Mesenchymal stem cell (in vitro differentiated cells and primary cell): ENCODE results near the gene BNC2.

ENCODE experiments used
- DNase-seq: peaks from one replicate; pipeline ENCODE4 v3.0.0-alpha.2; 2013
- H2AFZ ChIP-seq: one replicate; pipeline ENCODE4 v1.6.1; 2013; ENCODE audit warnings: low read depth, mild to moderate bottlenecking, control low read depth, inconsistent platforms, low read length, moderate library complexity
- H2AK5ac ChIP-seq: 2 replicates; pipeline ENCODE4 v1.6.1; 2013; ENCODE audit warnings: low read length, moderate library complexity, mild to moderate bottlenecking, inconsistent platforms; ENCODE audit not compliant: severe bottlenecking
- H2BK120ac ChIP-seq: one replicate; pipeline ENCODE4 v1.6.1; 2013; ENCODE audit warnings: low read depth, mild to moderate bottlenecking, inconsistent platforms, low read length, moderate library complexity
- H2BK12ac ChIP-seq, 2 experiments: one replicate each; pipeline ENCODE4 v1.6.1; 2013; ENCODE audit warnings: inconsistent platforms in 2 of 2, low read length in 2 of 2, mild to moderate bottlenecking in 2 of 2, moderate library complexity in 2 of 2, control low read depth in 1 of 2
- H2BK15ac ChIP-seq: one replicate; pipeline ENCODE4 v1.6.1; 2013; ENCODE audit warnings: mild to moderate bottlenecking, low read depth, inconsistent platforms; ENCODE audit not compliant: poor library complexity, severe bottlenecking
- H2BK5ac ChIP-seq: 2 replicates; pipeline ENCODE4 v1.6.1; 2013; ENCODE audit warnings: low read depth, mild to moderate bottlenecking, low read length, control low read depth, inconsistent platforms; ENCODE audit not compliant: poor library complexity, severe bottlenecking
- H3K14ac ChIP-seq, 2 experiments: one replicate each; pipeline ENCODE4 v1.6.1; 2013; ENCODE audit warnings: inconsistent platforms in 2 of 2, low read length in 2 of 2, control low read depth in 1 of 2, mild to moderate bottlenecking in 1 of 2, moderate library complexity in 1 of 2
- H3K18ac ChIP-seq, 2 experiments: one replicate each; pipeline ENCODE4 v1.6.1; 2013; ENCODE audit warnings: inconsistent platforms in 2 of 2, low read length in 2 of 2, control low read depth in 1 of 2, low read depth in 1 of 2, mild to moderate bottlenecking in 1 of 2
- H3K23ac ChIP-seq, 2 experiments: one replicate each; pipeline ENCODE4 v1.6.1; 2013; ENCODE audit warnings: inconsistent platforms in 2 of 2, low read length in 2 of 2, mild to moderate bottlenecking in 2 of 2, moderate library complexity in 2 of 2, control low read depth in 1 of 2
- H3K27ac ChIP-seq: 2 replicates; pipeline ENCODE4 v1.5.1; 2013; ENCODE audit warnings: mild to moderate bottlenecking, moderate library complexity, low read length, control low read depth, inconsistent platforms; ENCODE audit not compliant: poor library complexity, severe bottlenecking
- H3K27me3 ChIP-seq, 2 experiments: 2 replicates each; pipeline versions ENCODE4 v1.6.1 to v1.7.0; 2013; ENCODE audit warnings: low read length in 2 of 2, mild to moderate bottlenecking in 2 of 2, moderate library complexity in 2 of 2, control low read depth in 1 of 2, inconsistent platforms in 1 of 2; ENCODE audit not compliant: control insufficient read depth in 1 of 2, insufficient read depth in 1 of 2
- H3K36me3 ChIP-seq, 2 experiments: 2 replicates each; pipeline versions ENCODE4 v1.6.1 to v1.7.0; 2013; ENCODE audit warnings: low read length in 2 of 2, control low read depth in 1 of 2, inconsistent platforms in 1 of 2, low read depth in 1 of 2, mild to moderate bottlenecking in 1 of 2; ENCODE audit not compliant: insufficient read depth in 2 of 2, control insufficient read depth in 1 of 2
- H3K4ac ChIP-seq, 2 experiments: one replicate each; pipeline ENCODE4 v1.6.1; 2013; ENCODE audit warnings: inconsistent platforms in 2 of 2, low read length in 2 of 2, mild to moderate bottlenecking in 2 of 2, moderate library complexity in 2 of 2, control low read depth in 1 of 2, low read depth in 1 of 2
- H3K4me1 ChIP-seq: 2 replicates; pipeline ENCODE4 v1.6.1; 2013; ENCODE audit warnings: low read depth, low read length, control low read depth; ENCODE audit not compliant: control insufficient read depth, insufficient read depth
- H3K4me2 ChIP-seq: 2 replicates; pipeline ENCODE4 v1.6.1; 2013; ENCODE audit warnings: low read length, mild to moderate bottlenecking, inconsistent platforms; ENCODE audit not compliant: poor library complexity, severe bottlenecking
- H3K4me3 ChIP-seq, 2 experiments: 2 replicates each; pipeline versions ENCODE4 v1.5.1 to v1.7.0; 2013; ENCODE audit warnings: low read length in 2 of 2, mild to moderate bottlenecking in 2 of 2, control low read depth in 1 of 2, low read depth in 1 of 2; ENCODE audit not compliant: insufficient read depth in 1 of 2
- H3K79me1 ChIP-seq: replicated peaks from 2 replicates; pipeline ENCODE4 v1.6.1; 2013; ENCODE audit warnings: mild to moderate bottlenecking, control low read depth, low read length, inconsistent platforms; ENCODE audit not compliant: poor library complexity, severe bottlenecking
- H3K9ac ChIP-seq: 2 replicates; pipeline ENCODE4 v1.7.0; 2013; ENCODE audit warnings: mild to moderate bottlenecking, low read length, moderate library complexity
- H3K9me3 ChIP-seq: 2 replicates; pipeline ENCODE4 v1.7.0; 2013; ENCODE audit warnings: mild to moderate bottlenecking, low read length; ENCODE audit not compliant: control insufficient read depth
- H4K8ac ChIP-seq: one replicate; pipeline ENCODE4 v1.6.1; 2013; ENCODE audit warnings: inconsistent platforms, mild to moderate bottlenecking, low read length, moderate library complexity
- H4K91ac ChIP-seq: one replicate; pipeline ENCODE4 v1.6.1; 2013; ENCODE audit warnings: mild to moderate bottlenecking, low read length, inconsistent platforms
- WGBS: methylation state at CpG from one replicate; pipeline ENCODE4 v1.1.7; 2013; ENCODE audit warnings: mixed read lengths; 5-methylcytosine and 5-hydroxymethylcytosine counted together

BNC2 gene

DNA sequence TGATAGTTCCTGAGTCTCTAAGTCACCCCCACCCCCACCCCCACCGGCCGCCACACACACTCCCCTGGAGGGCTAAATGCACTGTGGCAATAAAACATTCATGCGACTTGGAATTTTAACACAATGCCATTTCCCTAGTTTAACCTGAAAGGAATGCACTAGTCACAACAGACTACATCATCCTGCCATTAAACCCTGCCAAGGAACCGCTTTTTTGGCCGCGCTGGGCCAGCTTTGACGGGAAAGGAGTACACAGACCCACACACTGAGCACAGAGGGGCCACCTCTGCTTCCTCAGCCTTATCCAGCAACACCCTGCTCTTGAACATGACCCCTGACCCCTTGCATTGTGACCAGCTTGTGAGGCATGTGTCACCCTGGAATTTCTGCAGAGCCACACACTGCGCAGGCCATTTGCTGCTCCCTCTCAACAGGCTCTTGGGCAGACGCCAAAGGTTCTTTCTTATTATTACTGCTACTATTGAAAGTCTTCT, 165.3 kb downstream of the BNC2 start:
- H3K14ac ChIP-seq: no peak overlapping the region
- H3K4ac ChIP-seq: peak overlapping the region in 1 of 2 experiments; percentile 86
- peak overlapping the region; percentile 37 for H3K4me2 ChIP-seq
- peak overlapping the region; percentile 80 to 97 for H3K18ac ChIP-seq
- no peak overlapping the region for H2BK15ac ChIP-seq
- DNase-seq: peak; percentile 96
- H4K91ac ChIP-seq: peak overlapping the region; percentile 73
- H3K23ac ChIP-seq: no peak overlapping the region
- H3K79me1 ChIP-seq: peaks cover 8% of the 10 kb centered on the region
- no peaks in the 10 kb centered on the region for H3K9me3 ChIP-seq
- H2BK120ac ChIP-seq: no peak overlapping the region
- H2AFZ ChIP-seq: no peak overlapping the region
- H3K9ac ChIP-seq: peak overlapping the region; percentile 96
- peak overlapping the region in 1 of 2 experiments; percentile 92 for H2BK12ac ChIP-seq
- peaks cover 11% of the 10 kb centered on the region for H3K4me1 ChIP-seq
- H2BK5ac ChIP-seq: peak overlapping the region; percentile 84
- peak overlapping the region; percentile 98 for H3K27ac ChIP-seq
- WGBS: 0% methylated on average over 8 of the region's 9 CpGs
- no peaks in the 10 kb centered on the region for H3K27me3 ChIP-seq
- H3K4me3 ChIP-seq: peak overlapping the region in 1 of 2 experiments; percentile 73
- peak overlapping the region; percentile 86 for H2AK5ac ChIP-seq
- peaks cover 3 to 18% of the 10 kb centered on the region in 2 experiments for H3K36me3 ChIP-seq
- H4K8ac ChIP-seq: peak overlapping the region; percentile 81

DNA sequence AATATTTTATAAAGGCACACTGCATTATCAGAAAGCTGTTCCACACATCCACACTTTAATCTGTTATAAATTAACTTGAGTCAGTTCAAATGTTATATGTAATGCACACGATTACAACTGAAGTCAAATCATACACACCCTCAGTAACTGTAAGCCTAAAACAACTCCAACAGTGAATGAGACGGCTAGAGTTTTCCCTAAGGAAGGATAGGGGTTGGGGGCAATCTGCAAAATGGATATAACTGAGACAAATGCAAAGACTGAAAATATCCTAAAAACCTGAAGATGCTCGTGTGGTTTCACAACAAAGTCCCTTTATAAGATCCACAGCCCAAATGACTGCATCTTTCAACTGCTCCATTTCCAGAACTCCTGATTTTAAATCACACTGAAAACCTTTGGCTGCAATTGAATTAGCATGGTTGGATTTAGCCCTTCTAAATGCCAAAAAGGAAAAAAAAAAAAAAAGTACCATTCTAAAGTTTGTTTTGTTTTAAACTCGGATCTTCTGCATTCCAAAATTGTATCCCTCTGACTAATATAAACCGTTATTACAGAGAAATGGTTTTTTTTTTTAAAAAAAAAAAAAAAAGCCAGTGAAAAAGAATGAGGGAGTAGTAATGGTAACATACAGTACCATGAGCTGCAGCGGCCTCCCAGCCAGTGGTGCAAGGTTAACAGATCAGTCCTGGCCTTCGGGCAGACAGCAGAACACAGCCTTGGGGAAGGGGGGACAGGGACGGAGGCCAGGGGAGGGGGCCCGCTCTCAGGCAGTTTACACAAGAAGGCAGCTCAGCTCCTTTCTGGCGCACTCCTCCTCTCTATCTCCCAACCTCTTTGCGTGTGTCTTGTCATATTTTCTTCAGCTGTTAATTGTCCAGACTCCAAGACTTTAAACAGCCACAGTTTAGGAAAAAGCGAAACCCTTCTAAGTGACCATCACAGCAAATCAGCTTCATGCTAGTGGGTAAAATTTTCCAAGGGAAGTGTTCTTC, 166.1 kb downstream of the BNC2 start:
- Histone ChIP-seq H3K36me3 (peaks cover 4 to 17% of the 10 kb centered on the region in 2 experiments), H3K23ac (no peak overlapping the region), H3K14ac (peak overlapping the region in 1 of 2 experiments; percentile 95), H2BK5ac (peak overlapping the region; percentile 93), H3K18ac (peak overlapping the region; percentile 25 to 97), H2AK5ac (peak overlapping the region; percentile 62), H3K4me2 (peak overlapping the region; percentile 66), H3K9me3 (no peaks in the 10 kb centered on the region), H3K27ac (peak overlapping the region; percentile 98), H3K9ac (peak overlapping the region; percentile 96), H3K4me3 (peak overlapping the region in 1 of 2 experiments; percentile 73), H2BK120ac (no peak overlapping the region), H3K79me1 (peaks cover 10% of the 10 kb centered on the region), H2BK15ac (no peak overlapping the region), H2AFZ (no peak overlapping the region), H3K27me3 (no peaks in the 10 kb centered on the region), H3K4ac (peak overlapping the region; percentile 24 to 73), H4K91ac (peak overlapping the region; percentile 28), H4K8ac (peak overlapping the region; percentile 14), H2BK12ac (peak overlapping the region in 1 of 2 experiments; percentile 98), H3K4me1 (peaks cover 11% of the 10 kb centered on the region)
- WGBS: 2% methylated on average over 8 of the region's 12 CpGs
- peak; percentile 43 for DNase-seq

DNA sequence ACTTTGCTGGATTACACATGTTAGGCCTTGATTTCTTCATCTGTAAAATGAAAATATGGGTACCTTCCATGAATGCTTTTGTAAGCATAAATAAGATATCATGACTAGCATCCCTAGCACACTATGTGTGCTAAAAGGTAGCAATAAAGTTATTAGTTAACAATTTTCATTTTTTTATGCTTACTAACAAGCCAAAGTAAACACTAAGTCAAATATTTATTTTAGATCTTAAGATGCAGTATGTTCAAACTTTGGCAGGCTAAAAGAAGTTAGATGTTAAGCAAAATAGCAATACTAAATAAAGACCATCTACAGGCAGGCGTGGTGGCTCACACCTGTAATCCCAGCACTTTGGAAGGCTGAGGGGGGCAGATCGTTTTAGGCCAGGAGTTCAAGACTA, 169.1 kb downstream of the BNC2 start:
- WGBS: 50% methylated on average over 2 of the region's 2 CpGs
- peaks cover 4 to 31% of the 10 kb centered on the region in 2 experiments for H3K36me3 ChIP-seq
- peaks cover 4% of the 10 kb centered on the region for H3K4me1 ChIP-seq
- peak overlapping the region; percentile 12 for H3K9ac ChIP-seq
- H4K91ac ChIP-seq: no peak overlapping the region
- no peak overlapping the region for H2BK5ac ChIP-seq
- H3K4me3 ChIP-seq: no peak overlapping the region
- H3K27ac ChIP-seq: no peak overlapping the region
- H2AFZ ChIP-seq: no peak overlapping the region
- no peak overlapping the region for H2AK5ac ChIP-seq
- no peak overlapping the region for H2BK120ac ChIP-seq
- no peaks in the 10 kb centered on the region for H3K27me3 ChIP-seq
- H3K79me1 ChIP-seq: peaks cover 16% of the 10 kb centered on the region
- no peaks in the 10 kb centered on the region for H3K9me3 ChIP-seq
- H2BK15ac ChIP-seq: no peak overlapping the region
- H4K8ac ChIP-seq: no peak overlapping the region
- no peak overlapping the region for H3K23ac ChIP-seq
- H3K4me2 ChIP-seq: no peak overlapping the region
- no peak overlapping the region for H3K14ac ChIP-seq
- DNase-seq: no peak
- H2BK12ac ChIP-seq: no peak overlapping the region
- no peak overlapping the region for H3K4ac ChIP-seq
- H3K18ac ChIP-seq: no peak overlapping the region

DNA sequence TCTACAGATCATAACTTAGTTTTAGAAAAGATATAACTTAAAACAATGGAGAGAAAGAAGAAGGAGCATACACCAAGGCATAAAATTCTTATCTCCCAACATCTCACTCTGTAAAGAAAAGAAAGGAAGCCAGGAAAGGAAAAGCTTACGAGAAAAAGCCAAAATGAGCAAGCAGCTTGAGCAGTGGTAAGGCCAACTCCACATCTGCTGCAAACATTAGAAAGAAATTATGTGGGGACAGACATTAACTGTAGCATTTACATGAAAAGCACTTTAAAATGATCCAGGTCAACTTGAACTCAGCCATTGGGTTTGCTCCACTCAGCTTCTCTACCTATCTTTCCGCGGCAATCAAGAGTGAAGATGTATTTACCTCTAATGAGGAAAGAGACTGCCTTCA, 176.9 kb downstream of the BNC2 start:
- Histone ChIP-seq H4K8ac (no peak overlapping the region), H3K36me3 (peaks cover 4 to 65% of the 10 kb centered on the region in 2 experiments), H2AK5ac (no peak overlapping the region), H3K9ac (no peak overlapping the region), H2BK12ac (no peak overlapping the region), H4K91ac (no peak overlapping the region), H2AFZ (no peak overlapping the region), H3K23ac (no peak overlapping the region), H3K79me1 (peaks cover 38% of the 10 kb centered on the region), H3K9me3 (no peaks in the 10 kb centered on the region), H3K27me3 (no peaks in the 10 kb centered on the region), H3K4me2 (no peak overlapping the region), H3K14ac (no peak overlapping the region), H2BK5ac (no peak overlapping the region), H3K18ac (no peak overlapping the region), H2BK15ac (no peak overlapping the region), H3K27ac (no peak overlapping the region), H3K4ac (no peak overlapping the region), H3K4me1 (peaks cover 2% of the 10 kb centered on the region), H2BK120ac (no peak overlapping the region), H3K4me3 (no peak overlapping the region)
- no peak for DNase-seq
- WGBS: no CpG with 5 or more reads among the region's 3 CpGs
